Measurements from ENCODE around the gene MIPOL1.
"Not testable (repeated sequence)": the region's sequence is repeated elsewhere in the genome, so short reads cannot be mapped to it uniquely, and the experiment has no call there.

MIPOL1 gene

DNA sequence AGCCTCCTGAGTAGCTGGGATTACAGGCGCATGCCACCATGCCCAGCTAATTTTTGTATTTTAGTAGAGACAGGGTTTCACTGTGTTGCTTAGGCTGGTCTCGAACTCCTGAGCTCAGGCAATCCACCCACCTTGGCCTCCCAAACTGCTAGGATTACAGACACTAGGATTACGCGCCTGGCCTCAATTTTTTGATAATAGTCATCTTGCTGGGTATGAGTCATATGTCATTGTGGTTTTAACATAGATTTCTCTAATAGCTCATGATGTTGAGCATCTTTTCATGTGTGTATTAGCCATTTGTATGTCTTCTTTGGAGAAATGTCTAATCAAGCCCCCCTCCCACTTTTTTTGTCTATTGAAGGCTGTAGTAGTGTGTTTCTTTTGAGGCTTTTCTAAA, 38.3 kb downstream of the MIPOL1 start:
- not testable (repeated sequence) for DNase-seq

- DNase-seq = no peak
Measured at GRCh38 chr14:37237094-37237493, 39.4 kb downstream of the MIPOL1 start.

- DNase-seq = no peak
Measured at GRCh38 chr14:37237735-37238200, 40.0 kb downstream of the MIPOL1 start.

DNA sequence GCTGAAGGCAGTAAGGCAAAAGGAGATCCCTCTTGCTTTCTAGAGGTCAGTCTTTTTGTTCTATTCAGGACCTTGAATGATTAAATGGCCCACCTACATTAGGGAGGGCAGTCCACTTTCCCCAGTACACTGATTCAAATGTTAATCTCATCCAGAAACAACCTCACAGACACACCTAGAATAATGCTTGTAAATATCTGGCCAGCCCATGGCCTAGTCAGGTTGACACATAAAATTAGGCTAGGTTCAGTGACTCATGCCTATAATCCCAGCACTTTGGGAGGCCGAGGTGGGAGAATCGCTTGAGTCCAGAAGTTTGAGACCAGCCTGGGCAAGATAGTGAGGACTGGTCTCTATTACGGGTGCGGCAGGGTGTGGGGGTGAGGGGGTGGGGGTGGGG, 43.5 kb downstream of the MIPOL1 start:
- DNase-seq = no peak

DNA sequence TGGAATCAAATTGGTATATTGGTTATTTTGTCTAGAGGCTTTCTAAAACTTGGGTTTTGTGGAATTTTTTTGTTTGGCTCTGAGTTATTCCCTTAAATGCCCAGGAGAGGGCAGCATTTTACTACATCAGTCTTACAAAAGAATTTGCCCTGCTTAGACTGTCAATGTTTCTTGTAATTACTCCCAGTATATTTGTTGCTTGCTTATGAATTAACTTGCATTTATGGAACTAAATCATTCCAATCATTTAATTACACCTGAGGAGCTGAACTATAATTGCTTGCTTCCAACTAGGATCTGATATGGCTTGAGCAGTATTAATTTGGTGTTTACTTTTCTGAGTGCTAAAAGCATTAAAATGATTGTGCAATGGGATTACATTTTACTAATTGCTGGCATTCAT, 48.7 kb downstream of the MIPOL1 start:
- peak; percentile 55 for DNase-seq

- DNase-seq = no peak
Measured at GRCh38 chr14:37247791-37248461, 50.2 kb downstream of the MIPOL1 start.

DNA sequence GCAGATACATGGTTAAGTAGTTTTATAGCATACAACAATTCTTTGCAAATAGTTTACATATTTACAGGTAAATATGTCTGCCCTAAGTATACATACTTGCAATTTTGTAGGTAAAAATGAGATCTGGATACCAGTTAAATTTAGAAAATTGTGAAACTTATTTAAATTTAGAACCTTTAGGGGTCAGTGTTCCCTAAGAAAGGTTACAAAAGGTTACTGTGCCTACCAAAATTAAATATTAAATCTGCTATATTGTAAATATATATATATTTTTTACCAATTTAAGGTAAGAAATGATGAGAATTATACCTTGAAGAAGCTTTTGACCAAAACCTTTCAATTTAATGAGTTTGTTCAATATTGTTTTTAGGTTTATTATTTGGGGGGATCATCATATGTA, 54.0 kb downstream of the MIPOL1 start:
- DNase-seq = no peak

- no peak for DNase-seq
Measured at GRCh38 chr14:37252434-37252833, 54.7 kb downstream of the MIPOL1 start.

- DNase-seq = no peak
Measured at GRCh38 chr14:37253905-37254304, 56.2 kb downstream of the MIPOL1 start.

- no peak for DNase-seq
Measured at GRCh38 chr14:37254411-37254947, 56.7 kb downstream of the MIPOL1 start.

GRCh38 chr14:37257501-37258070, 59.8 kb downstream of the MIPOL1 start:
- no peak for DNase-seq

DNA sequence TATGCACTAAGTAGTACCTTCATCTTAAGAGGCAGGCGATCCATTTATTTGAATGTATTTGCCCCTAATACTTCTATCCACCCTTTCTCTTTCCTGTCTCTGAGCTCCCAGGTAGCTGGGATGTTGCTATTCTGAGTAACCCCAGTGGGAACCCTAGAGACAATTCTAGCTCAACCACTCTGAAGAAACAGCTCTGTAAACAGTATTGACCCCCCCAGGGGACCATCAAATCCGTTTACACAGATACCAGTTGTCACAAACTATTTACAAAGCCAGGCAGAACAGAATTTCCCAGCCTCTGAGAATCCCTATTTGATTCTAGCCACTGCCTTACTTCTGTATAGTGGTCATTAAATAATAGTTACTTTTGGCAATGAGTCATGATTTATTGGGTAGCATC, 64.9 kb downstream of the MIPOL1 start:
- peak; percentile 30 for DNase-seq

DNA sequence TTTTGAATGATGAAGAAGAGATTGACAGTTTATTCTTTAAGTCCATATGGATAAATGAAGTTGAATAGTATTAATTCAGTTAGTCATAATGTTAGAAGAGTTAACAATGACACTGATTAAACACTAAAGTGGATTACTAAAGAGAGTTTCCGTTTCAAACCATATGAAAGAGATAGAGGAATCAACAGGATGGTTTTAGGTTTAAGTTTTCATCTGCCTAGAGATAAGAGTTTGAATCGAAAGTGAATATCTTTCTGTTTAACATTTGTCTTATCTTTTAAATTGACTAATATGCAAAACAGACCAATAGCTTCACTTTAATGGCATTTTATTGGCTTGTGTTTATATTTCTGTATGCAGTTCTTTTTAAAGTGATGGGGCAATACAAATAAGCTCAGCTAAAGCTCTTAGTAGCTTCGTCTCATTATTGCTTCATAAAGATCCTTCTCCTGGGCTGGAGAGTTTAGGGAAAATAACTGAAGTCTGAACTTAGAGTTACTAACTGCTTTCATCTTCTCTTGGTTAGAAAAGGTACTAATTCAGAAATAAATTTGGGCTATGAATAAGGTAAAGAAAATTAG, 66.0 kb downstream of the MIPOL1 start:
- no peak for DNase-seq

GRCh38 chr14:37268788-37269187, 71.1 kb downstream of the MIPOL1 start:
- DNase-seq = no peak

DNA sequence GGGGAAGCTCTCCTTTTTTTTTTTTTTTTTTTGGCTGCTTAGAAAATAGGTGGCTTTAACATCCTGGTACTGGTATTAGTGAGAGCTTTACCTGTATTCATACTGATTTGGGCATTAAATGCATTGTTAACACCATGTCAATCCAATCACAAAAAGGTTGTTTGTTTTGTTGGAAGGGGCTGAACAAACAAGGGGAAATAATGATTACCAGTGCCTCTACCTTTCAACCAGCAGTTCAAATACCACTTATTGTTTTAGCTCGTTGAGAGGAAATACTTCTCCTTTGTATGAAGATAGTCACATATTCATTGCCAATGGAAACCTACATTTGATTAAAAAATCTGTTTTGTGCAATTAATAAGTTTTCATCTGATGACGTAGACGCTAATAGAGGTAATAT, 72.9 kb downstream of the MIPOL1 start:
- DNase-seq = no peak

GRCh38 chr14:37272569-37272968, 74.8 kb downstream of the MIPOL1 start:
- no peak for DNase-seq

- no peak for DNase-seq
Measured at GRCh38 chr14:37274652-37275051, 76.9 kb downstream of the MIPOL1 start.

- DNase-seq = no peak
Measured at GRCh38 chr14:37275963-37276362, 78.2 kb downstream of the MIPOL1 start.

GRCh38 chr14:37278636-37279538, 81.2 kb downstream of the MIPOL1 start:
- DNase-seq = no peak

- DNase-seq = no peak
Measured at GRCh38 chr14:37279818-37280217, 82.1 kb downstream of the MIPOL1 start.

DNA sequence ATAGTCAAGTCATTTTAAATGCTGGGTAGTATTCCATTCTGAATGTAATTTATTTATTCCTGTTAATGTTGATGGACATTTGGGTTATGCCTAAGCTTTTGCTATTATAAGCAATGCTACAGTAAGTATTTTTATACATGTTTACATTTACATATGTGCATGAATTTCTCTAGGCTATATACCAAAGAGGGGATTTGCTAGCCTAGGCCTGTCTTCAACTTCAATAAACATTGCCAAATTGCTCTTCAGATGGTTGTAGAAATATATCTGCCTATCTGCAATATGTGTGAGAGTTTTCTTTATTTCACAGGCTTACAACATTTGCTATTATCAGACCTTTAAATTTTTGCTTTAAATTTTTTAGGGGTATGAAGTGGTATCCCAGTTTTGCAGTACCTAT, 87.0 kb downstream of the MIPOL1 start:
- no peak for DNase-seq

- DNase-seq = no peak
Measured at GRCh38 chr14:37285220-37285619, 87.5 kb downstream of the MIPOL1 start.

DNA sequence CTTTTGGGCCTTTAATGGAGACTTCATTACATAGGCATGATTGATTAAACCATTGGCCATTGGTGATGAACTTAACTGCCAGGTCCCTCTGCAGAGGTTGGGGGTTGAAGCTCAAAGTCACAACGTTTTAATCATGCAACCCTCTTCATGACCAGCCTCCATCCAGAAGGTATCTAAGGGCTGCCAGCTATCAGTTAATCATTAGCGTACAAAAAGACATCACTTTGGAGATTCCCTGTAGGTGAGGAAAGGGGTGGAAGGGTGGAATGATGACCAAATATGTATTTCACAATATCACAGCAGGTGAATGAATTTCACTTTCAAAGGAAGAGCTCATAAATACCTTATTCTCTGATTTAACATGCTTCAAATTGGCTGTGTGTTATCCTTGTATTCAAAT, 92.0 kb downstream of the MIPOL1 start:
- no peak for DNase-seq

All from retina (tissue), 1 donor.